Stimulated activated effector memory CD8-positive, alpha-beta T cell treated with anti-CD3 and anti-CD28 coated beads, Interleukin-12 subunit alpha, Interleukin-12 subunit beta, amount 100 ng/mL, for 72 hours (primary cell): ENCODE data around the gene FARP2.
"Not testable (repeated sequence)": the region's sequence is repeated elsewhere in the genome, so short reads cannot be mapped to it uniquely, and the experiment has no call there.

Experiments
- ATAC-seq: fragments of 150-1000 bp; cut with Tn5 transposase; 2 replicates; pipeline ENCODE4 v1.10.0; 2021
- DNase-seq, 2 donors: peaks; one replicate each; pipeline ENCODE4 v3.0.0; 2021 to 2022; ENCODE audit warnings: low spot score in 2 of 2
- H3K27ac Mint-ChIP-seq: one replicate; pipeline ENCODE4 v1.8.0; 2022; ENCODE audit warnings: mild to moderate bottlenecking, mixed read lengths
- H3K36me3 Mint-ChIP-seq: one replicate; pipeline ENCODE4 v1.8.0; 2022; ENCODE audit warnings: mild to moderate bottlenecking, mixed read lengths
- H3K4me1 Mint-ChIP-seq: one replicate; pipeline ENCODE4 v1.8.0; 2022; ENCODE audit warnings: mixed read lengths
- H3K4me3 Mint-ChIP-seq: one replicate; pipeline ENCODE4 v1.8.0; 2022; ENCODE audit warnings: mild to moderate bottlenecking, mixed read lengths
- H3K9me3 Mint-ChIP-seq: one replicate; pipeline ENCODE4 v1.8.0; 2022; ENCODE audit warnings: mixed read lengths

The FARP2 gene

GRCh38 chr2:241500431-241500975 lies 144.4 kb downstream of the FARP2 start:
- DNase-seq (no peak), ATAC-seq (no peak)
- Mint-ChIP-seq H3K9me3 (no peaks in the 10 kb centered on the region), H3K27ac (no peak overlapping the region), H3K4me1 (peaks cover 9% of the 10 kb centered on the region), H3K4me3 (no peak overlapping the region), H3K36me3 (peaks cover 19% of the 10 kb centered on the region)

- peaks cover 16% of the 10 kb centered on the region for H3K36me3 Mint-ChIP-seq
These were observed 145.0 kb downstream of the FARP2 start for GRCh38 chr2:241501099-241501541.

GRCh38 chr2:241501551-241501950 lies 145.5 kb downstream of the FARP2 start:
- peaks cover 17% of the 10 kb centered on the region for H3K4me1 Mint-ChIP-seq
- H3K27ac Mint-ChIP-seq = peak overlapping the region; percentile 20
- DNase-seq = no peak
- H3K9me3 Mint-ChIP-seq = no peaks in the 10 kb centered on the region
- no peak for ATAC-seq
- H3K4me3 Mint-ChIP-seq = no peak overlapping the region
- H3K36me3 Mint-ChIP-seq = peaks cover 12% of the 10 kb centered on the region

More at GRCh38 chr2:241501099-241501541, 145.0 kb downstream of the FARP2 start:
- DNase-seq = no peak
- ATAC-seq = no peak
- peaks cover 12% of the 10 kb centered on the region for H3K4me1 Mint-ChIP-seq
- H3K4me3 Mint-ChIP-seq = no peak overlapping the region
- peak overlapping the region; percentile 20 for H3K27ac Mint-ChIP-seq
- no peaks in the 10 kb centered on the region for H3K9me3 Mint-ChIP-seq

GRCh38 chr2:241502281-241502680 lies 146.2 kb downstream of the FARP2 start:
- Mint-ChIP-seq H3K4me1 (peaks cover 24% of the 10 kb centered on the region), H3K4me3 (no peak overlapping the region), H3K9me3 (no peaks in the 10 kb centered on the region), H3K27ac (peak overlapping the region; percentile 26), H3K36me3 (peaks cover 7% of the 10 kb centered on the region)
- no peak for DNase-seq
- no peak for ATAC-seq

GRCh38 chr2:241503776-241504392 lies 147.8 kb downstream of the FARP2 start:
- H3K27ac Mint-ChIP-seq = no peak overlapping the region
- no peak for ATAC-seq

GRCh38 chr2:241505086-241505780 lies 149.1 kb downstream of the FARP2 start:
- no peaks in the 10 kb centered on the region for H3K9me3 Mint-ChIP-seq
- H3K27ac Mint-ChIP-seq = peak overlapping the region; percentile 81
- peaks cover 11% of the 10 kb centered on the region for H3K36me3 Mint-ChIP-seq
- DNase-seq (no peak), ATAC-seq (no peak)
- H3K4me1 Mint-ChIP-seq = peaks cover 38% of the 10 kb centered on the region
- H3K4me3 Mint-ChIP-seq = no peak overlapping the region

More at GRCh38 chr2:241503776-241504392, 147.8 kb downstream of the FARP2 start:
- Mint-ChIP-seq H3K36me3 (peaks cover 5% of the 10 kb centered on the region), H3K9me3 (no peaks in the 10 kb centered on the region), H3K4me3 (no peak overlapping the region), H3K4me1 (peaks cover 30% of the 10 kb centered on the region)
- no peak for DNase-seq

- no peak for ATAC-seq
- H3K36me3 Mint-ChIP-seq = peaks cover 11% of the 10 kb centered on the region
- H3K9me3 Mint-ChIP-seq = no peaks in the 10 kb centered on the region
- peaks cover 38% of the 10 kb centered on the region for H3K4me1 Mint-ChIP-seq
- no peak overlapping the region for H3K4me3 Mint-ChIP-seq
- H3K27ac Mint-ChIP-seq = peak overlapping the region; percentile 81
- DNase-seq = no peak
These were observed 149.7 kb downstream of the FARP2 start for GRCh38 chr2:241505781-241506201.

GRCh38 chr2:241506317-241506716 lies 150.2 kb downstream of the FARP2 start:
- DNase-seq, ATAC-seq, H3K27ac Mint-ChIP-seq, H3K9me3 Mint-ChIP-seq: not testable (repeated sequence)
- peak overlapping the region; percentile 79 for H3K4me3 Mint-ChIP-seq
- peaks cover 38% of the 10 kb centered on the region for H3K4me1 Mint-ChIP-seq
- peaks cover 11% of the 10 kb centered on the region for H3K36me3 Mint-ChIP-seq

- Mint-ChIP-seq H3K4me1 (peaks cover 38% of the 10 kb centered on the region), H3K27ac (peak overlapping the region; percentile 32), H3K36me3 (peaks cover 11% of the 10 kb centered on the region), H3K9me3 (no peaks in the 10 kb centered on the region), H3K4me3 (peak overlapping the region; percentile 79)
- no peak for ATAC-seq
- no peak for DNase-seq
These were observed 150.8 kb downstream of the FARP2 start for GRCh38 chr2:241506793-241507429.

- Mint-ChIP-seq H3K4me1 (peaks cover 38% of the 10 kb centered on the region), H3K4me3 (peak overlapping the region; percentile 79), H3K36me3 (peaks cover 11% of the 10 kb centered on the region), H3K9me3 (no peaks in the 10 kb centered on the region), H3K27ac (peak overlapping the region; percentile 32)
- peak; percentile 46 for ATAC-seq
- DNase-seq = peak; percentile 20 to 74
These were observed 151.6 kb downstream of the FARP2 start for GRCh38 chr2:241507430-241508239.

GRCh38 chr2:241508240-241509154 lies 152.4 kb downstream of the FARP2 start, which contains the start of gene STK25:
Gene STK25 (minus strand): TSS chr2:241508584. CDS start chr2:241508035, 549 bp downstream.
- Mint-ChIP-seq H3K4me3 (peak within 1 kb of the TSS; percentile 79), H3K27ac (peak within 1 kb of the TSS; percentile 80), H3K36me3 (peaks cover 11% of the 10 kb centered on the region), H3K9me3 (no peaks in the 10 kb centered on the region), H3K4me1 (peaks cover 38% of the 10 kb centered on the region)
- DNase-seq (peak; percentile 92 to 96), ATAC-seq (peak; percentile 96)

GRCh38 chr2:241509155-241509784 lies 153.2 kb downstream of the FARP2 start:
- Mint-ChIP-seq H3K9me3 (no peaks in the 10 kb centered on the region), H3K27ac (peak overlapping the region; percentile 80), H3K4me1 (peaks cover 38% of the 10 kb centered on the region), H3K36me3 (peaks cover 11% of the 10 kb centered on the region), H3K4me3 (peak overlapping the region; percentile 79)
- ATAC-seq (no peak), DNase-seq (no peak)

GRCh38 chr2:241511091-241511741 lies 155.1 kb downstream of the FARP2 start:
- H3K27ac Mint-ChIP-seq = no peak overlapping the region
- H3K4me1 Mint-ChIP-seq = peaks cover 26% of the 10 kb centered on the region
- H3K9me3 Mint-ChIP-seq = no peaks in the 10 kb centered on the region
- DNase-seq = no peak
- peaks cover 6% of the 10 kb centered on the region for H3K36me3 Mint-ChIP-seq
- no peak for ATAC-seq
- peak overlapping the region; percentile 79 for H3K4me3 Mint-ChIP-seq
